Hepatocyte (in vitro differentiated cells): ENCODE measurements around the gene MAB21L3. TPM values are rescaled to one million over a fixed set of nuclear protein-coding genes. Genes with fewer than 3 reads are reported as not detected.
A peak's percentile ranks its signal among the peaks of the same experiment; 100 is the strongest.

ENCODE experiments used
- DNase-seq: peaks from one replicate; pipeline ENCODE4 v3.0.0-alpha.2; 2016; ENCODE audit warnings: low spot score
- H2AFZ ChIP-seq: fragments of 200-600 bp; sonication (generic); 2 replicates; pipeline ENCODE4 v1.6.0; 2016; ENCODE audit warnings: antibody characterized with exemption, mild to moderate bottlenecking
- H3K27ac ChIP-seq: fragments of 200-600 bp; sonication (generic); 2 replicates; pipeline ENCODE4 v1.5.1; 2016; ENCODE audit warnings: mild to moderate bottlenecking
- H3K27me3 ChIP-seq: fragments of 200-600 bp; sonication (generic); 2 replicates; pipeline ENCODE4 v1.6.1; 2016
- H3K36me3 ChIP-seq: fragments of 200-600 bp; sonication (generic); replicated peaks from 2 replicates; pipeline ENCODE4 v1.5.1; 2016; ENCODE audit warnings: low read depth; ENCODE audit not compliant: insufficient read depth
- H3K4me1 ChIP-seq: fragments of 200-600 bp; sonication (generic); 2 replicates; pipeline ENCODE4 v1.5.1; 2016; ENCODE audit warnings: mild to moderate bottlenecking, moderate library complexity; ENCODE audit not compliant: insufficient read depth
- H3K4me2 ChIP-seq: fragments of 200-600 bp; sonication (generic); 2 replicates; pipeline ENCODE4 v1.6.0; 2016
- H3K4me3 ChIP-seq: fragments of 200-600 bp; sonication (generic); 2 replicates; pipeline ENCODE4 v1.5.1; 2016; ENCODE audit warnings: mild to moderate bottlenecking
- H3K79me2 ChIP-seq: fragments of 200-600 bp; sonication (generic); 2 replicates; pipeline ENCODE4 v1.6.0; 2017; ENCODE audit warnings: mild to moderate bottlenecking
- H3K9me2 ChIP-seq: fragments of 200-600 bp; sonication (generic); replicated peaks from 2 replicates; pipeline ENCODE4 v1.6.0; 2017; ENCODE audit warnings: mild to moderate bottlenecking; ENCODE audit not compliant: insufficient read depth
- H3K9me3 ChIP-seq: fragments of 200-600 bp; sonication (generic); 2 replicates; pipeline ENCODE4 v1.5.1; 2016; ENCODE audit warnings: low read depth, mild to moderate bottlenecking
- H4K20me1 ChIP-seq: fragments of 200-600 bp; sonication (generic); 2 replicates; pipeline ENCODE4 v1.6.0; 2016; ENCODE audit warnings: mild to moderate bottlenecking; ENCODE audit not compliant: insufficient read depth, poor library complexity, severe bottlenecking
- EZH2 ChIP-seq: fragments of 200-600 bp; sonication (generic); IDR thresholded peaks from 2 replicates; pipeline ENCODE4 v1.6.1; 2016; ENCODE audit warnings: antibody characterized with exemption, mild to moderate bottlenecking, borderline replicate concordance
- EZH2phosphoT487 ChIP-seq: fragments of 200-600 bp; sonication (generic); IDR thresholded peaks from one replicate; pipeline ENCODE4 v1.6.1; 2018; ENCODE audit warnings: antibody characterized with exemption, mild to moderate bottlenecking, low read depth, moderate library complexity; ENCODE audit not compliant: unreplicated experiment, severe bottlenecking
- WGBS: methylation state at CpG from one replicate; pipeline ENCODE4 v1.1.6; 2016; ENCODE audit warnings: low lambda C conversion rate; ENCODE audit errors: missing lambda C conversion rate; 5-methylcytosine and 5-hydroxymethylcytosine counted together
- polyA plus RNA-seq: library from polyadenylated mRNA; unstranded; fragments of >200 nt; fragmentation: Nextera tagmentation; extraction: Ambion mirVana; gene quantifications from 2 replicates; pipeline ENCODE4 v1.2.1, GENCODE V29; 2016
- total RNA-seq: library from RNA; depleted of rRNA; stranded (reverse); fragments of >200 nt; gene quantifications from 2 replicates; pipeline ENCODE4 v1.2.3, GENCODE V29; 2014
- TF ChIP-seq, protein P1 (sequence below): fragments of 200-600 bp; sonication (generic); IDR thresholded peaks from 2 replicates; pipeline ENCODE4 v1.5.1; 2016; ENCODE audit warnings: antibody characterized with exemption, mild to moderate bottlenecking; ENCODE audit not compliant: poor library complexity

The MAB21L3 gene
- total and polyA plus RNA-seq, 2 experiments from 2014 or later: 0.47 to 0.74 TPM

- H3K9me3 ChIP-seq: no peaks in the 10 kb centered on the region
- DNase-seq: no peak
- H2AFZ ChIP-seq: no peak overlapping the region
- WGBS: 95% methylated on average over 4 of the region's 4 CpGs
- H3K4me2 ChIP-seq: no peak overlapping the region
- H3K9me2 ChIP-seq: no peaks in the 10 kb centered on the region
- no peaks in the 10 kb centered on the region for H3K36me3 ChIP-seq
- H3K4me1 ChIP-seq: peaks cover 24% of the 10 kb centered on the region
- TF ChIP-seq, protein P1, sequence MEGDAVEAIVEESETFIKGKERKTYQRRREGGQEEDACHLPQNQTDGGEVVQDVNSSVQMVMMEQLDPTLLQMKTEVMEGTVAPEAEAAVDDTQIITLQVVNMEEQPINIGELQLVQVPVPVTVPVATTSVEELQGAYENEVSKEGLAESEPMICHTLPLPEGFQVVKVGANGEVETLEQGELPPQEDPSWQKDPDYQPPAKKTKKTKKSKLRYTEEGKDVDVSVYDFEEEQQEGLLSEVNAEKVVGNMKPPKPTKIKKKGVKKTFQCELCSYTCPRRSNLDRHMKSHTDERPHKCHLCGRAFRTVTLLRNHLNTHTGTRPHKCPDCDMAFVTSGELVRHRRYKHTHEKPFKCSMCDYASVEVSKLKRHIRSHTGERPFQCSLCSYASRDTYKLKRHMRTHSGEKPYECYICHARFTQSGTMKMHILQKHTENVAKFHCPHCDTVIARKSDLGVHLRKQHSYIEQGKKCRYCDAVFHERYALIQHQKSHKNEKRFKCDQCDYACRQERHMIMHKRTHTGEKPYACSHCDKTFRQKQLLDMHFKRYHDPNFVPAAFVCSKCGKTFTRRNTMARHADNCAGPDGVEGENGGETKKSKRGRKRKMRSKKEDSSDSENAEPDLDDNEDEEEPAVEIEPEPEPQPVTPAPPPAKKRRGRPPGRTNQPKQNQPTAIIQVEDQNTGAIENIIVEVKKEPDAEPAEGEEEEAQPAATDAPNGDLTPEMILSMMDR: no peak
- TF ChIP-seq EZH2phosphoT487: no peak
- TF ChIP-seq EZH2: no peak
- no peaks in the 10 kb centered on the region for H3K79me2 ChIP-seq
- no peaks in the 10 kb centered on the region for H4K20me1 ChIP-seq
- no peaks in the 10 kb centered on the region for H3K27me3 ChIP-seq
- H3K27ac ChIP-seq: no peak overlapping the region
- H3K4me3 ChIP-seq: no peak overlapping the region
Observed at GRCh38 chr1:116176306-116176789, 65.1 kb downstream of the MAB21L3 start.

- no peaks in the 10 kb centered on the region for H3K9me2 ChIP-seq
- WGBS: 93% methylated on average over 3 of the region's 3 CpGs
- H3K4me2 ChIP-seq: no peak overlapping the region
- no peaks in the 10 kb centered on the region for H3K79me2 ChIP-seq
- no peak for TF ChIP-seq EZH2
- TF ChIP-seq, protein P1: no peak
- peaks cover 18% of the 10 kb centered on the region for H3K4me1 ChIP-seq
- H3K36me3 ChIP-seq: no peaks in the 10 kb centered on the region
- H4K20me1 ChIP-seq: no peaks in the 10 kb centered on the region
- no peak for DNase-seq
- H3K4me3 ChIP-seq: no peak overlapping the region
- H2AFZ ChIP-seq: no peak overlapping the region
- no peaks in the 10 kb centered on the region for H3K27me3 ChIP-seq
- H3K27ac ChIP-seq: no peak overlapping the region
- H3K9me3 ChIP-seq: no peaks in the 10 kb centered on the region
Observed at GRCh38 chr1:116177861-116178260, 66.7 kb downstream of the MAB21L3 start.

GRCh38 chr1:116178837-116179236 is 67.6 kb downstream of the MAB21L3 start:
- H3K36me3 ChIP-seq: no peaks in the 10 kb centered on the region
- TF ChIP-seq EZH2phosphoT487 (no peak), EZH2 (no peak)
- TF ChIP-seq, protein P1: no peak
- H4K20me1 ChIP-seq: no peaks in the 10 kb centered on the region
- H3K9me2 ChIP-seq: no peaks in the 10 kb centered on the region
- no peak overlapping the region for H3K4me2 ChIP-seq
- peak; percentile 66 for DNase-seq
- H3K4me1 ChIP-seq: peaks cover 14% of the 10 kb centered on the region
- H3K4me3 ChIP-seq: no peak overlapping the region
- H3K27me3 ChIP-seq: no peaks in the 10 kb centered on the region
- H3K79me2 ChIP-seq: no peaks in the 10 kb centered on the region
- peak overlapping the region; percentile 87 for H3K27ac ChIP-seq
- H3K9me3 ChIP-seq: no peaks in the 10 kb centered on the region
- 80% methylated on average over 1 of the region's 1 CpG for WGBS
- H2AFZ ChIP-seq: no peak overlapping the region

DNA sequence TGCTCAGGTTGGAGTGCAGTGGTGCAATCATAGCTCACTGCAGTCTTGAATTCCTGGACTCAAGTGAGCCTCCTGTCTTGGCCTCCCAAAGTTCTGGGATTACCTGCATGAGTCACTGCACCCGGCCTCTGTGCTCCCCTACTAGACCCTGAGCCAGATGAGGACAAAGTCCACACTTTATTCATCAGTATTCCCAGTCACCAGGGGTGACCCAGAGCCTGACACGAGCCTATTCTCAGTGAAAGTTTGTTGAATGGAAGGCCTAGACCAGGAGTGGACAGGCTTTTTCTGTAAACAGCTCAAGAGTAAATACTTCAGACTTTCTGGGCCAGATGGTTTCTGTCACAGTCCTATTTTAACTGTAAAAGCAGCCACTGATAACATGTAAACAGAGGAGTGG is 68.2 kb downstream of the MAB21L3 start:
- no peak for TF ChIP-seq EZH2phosphoT487
- H3K36me3 ChIP-seq: no peaks in the 10 kb centered on the region
- no peaks in the 10 kb centered on the region for H3K9me2 ChIP-seq
- H3K4me2 ChIP-seq: no peak overlapping the region
- H3K4me1 ChIP-seq: peaks cover 14% of the 10 kb centered on the region
- H3K27me3 ChIP-seq: no peaks in the 10 kb centered on the region
- peak; percentile 66 for DNase-seq
- no peaks in the 10 kb centered on the region for H3K9me3 ChIP-seq
- no peaks in the 10 kb centered on the region for H4K20me1 ChIP-seq
- WGBS: 20% methylated on average over 2 of the region's 2 CpGs
- H2AFZ ChIP-seq: no peak overlapping the region
- no peak overlapping the region for H3K4me3 ChIP-seq
- H3K79me2 ChIP-seq: no peaks in the 10 kb centered on the region
- H3K27ac ChIP-seq: peak overlapping the region; percentile 87
